NOMO-1 treated with dmso at 0.1 percent for 144 hours (cell line): Measurements from ENCODE around the gene FAM111A.
A peak's percentile ranks its signal among the peaks of the same experiment; 100 is the strongest.

ENCODE experiments used
- DNase-seq: peaks from one replicate; lab custom pipeline; 2025; ENCODE audit not compliant: unreplicated experiment; lab: John Stamatoyannopoulos, UW

Gene FAM111A

GRCh38 chr11:59141673-59142460, 789 bp upstream of the FAM111A start:
- DNase-seq, result peak; percentile 9

GRCh38 chr11:59144096-59144495, 1.4 kb downstream of the FAM111A start:
- DNase-seq, result no peak

DNA sequence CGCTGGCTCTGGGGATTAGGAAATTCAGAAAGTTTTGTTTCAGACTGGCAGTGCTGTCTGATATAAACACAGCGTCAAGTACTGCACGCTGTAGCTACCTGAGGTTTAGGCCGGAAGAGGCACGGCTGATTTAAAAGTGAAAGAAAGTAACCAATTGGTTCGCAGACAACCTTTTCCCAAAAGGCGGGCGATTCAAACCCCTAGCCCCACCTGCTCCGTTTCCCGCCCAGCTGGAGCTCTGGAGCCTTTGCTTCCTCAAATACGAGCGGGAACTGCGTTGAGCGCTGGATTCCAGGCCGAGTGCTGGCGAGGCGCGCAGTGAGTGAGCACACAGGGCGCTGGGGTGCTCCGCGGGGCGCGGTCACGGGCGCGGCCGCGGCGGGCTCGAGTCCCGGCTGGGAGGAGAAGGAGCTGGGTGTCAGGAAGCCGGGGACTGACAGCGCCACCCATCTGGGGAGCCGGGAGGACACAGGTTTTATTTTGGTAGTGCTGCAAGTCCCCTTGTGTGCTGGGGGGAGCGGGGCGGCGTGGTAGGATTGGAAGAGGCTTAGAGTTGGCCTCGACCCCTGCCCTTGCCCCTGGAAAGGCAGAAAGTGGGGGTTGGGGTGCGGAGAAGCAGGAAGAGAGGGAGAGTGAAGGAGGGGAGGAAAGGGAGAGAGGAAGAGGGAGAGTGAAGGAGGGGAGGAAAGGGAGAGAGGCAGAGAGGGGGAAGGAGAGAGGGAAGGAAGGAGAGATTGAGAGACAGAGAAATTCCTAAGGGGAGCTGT, 2.1 kb downstream of the FAM111A start:
- DNase-seq, result peak; percentile 91

- DNase-seq, result peak; percentile 81
Measured at GRCh38 chr11:59145534-59145933, 2.9 kb downstream of the FAM111A start.

GRCh38 chr11:59151761-59152160, 9.1 kb downstream of the FAM111A start:
- DNase-seq, result no peak

GRCh38 chr11:59152312-59152951, 9.8 kb downstream of the FAM111A start:
- no peak for DNase-seq

GRCh38 chr11:59154610-59155009, 12.0 kb downstream of the FAM111A start:
- DNase-seq, result no peak

DNA sequence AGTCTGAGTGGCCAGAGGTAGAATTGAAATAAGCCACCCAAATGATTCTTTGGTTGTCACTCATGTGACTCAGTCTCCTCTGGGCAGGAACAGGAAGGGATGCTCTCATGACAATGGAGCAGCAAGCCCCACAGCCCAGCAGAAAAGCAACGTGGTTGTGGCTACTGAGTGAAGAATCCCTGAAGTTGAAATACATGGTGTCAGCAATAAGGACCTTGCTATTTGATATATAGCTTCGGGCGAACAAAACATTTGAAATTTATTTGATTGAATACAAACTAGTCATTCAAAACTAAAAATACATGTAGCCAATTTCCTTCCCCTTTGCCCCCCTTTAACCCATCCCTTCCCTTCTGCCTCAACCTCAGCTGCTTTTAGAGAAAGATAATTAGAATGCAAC, 14.8 kb downstream of the FAM111A start:
- DNase-seq, result no peak

- DNase-seq, result peak; percentile 60
Measured at GRCh38 chr11:59158206-59159068, 15.8 kb downstream of the FAM111A start.

DNA sequence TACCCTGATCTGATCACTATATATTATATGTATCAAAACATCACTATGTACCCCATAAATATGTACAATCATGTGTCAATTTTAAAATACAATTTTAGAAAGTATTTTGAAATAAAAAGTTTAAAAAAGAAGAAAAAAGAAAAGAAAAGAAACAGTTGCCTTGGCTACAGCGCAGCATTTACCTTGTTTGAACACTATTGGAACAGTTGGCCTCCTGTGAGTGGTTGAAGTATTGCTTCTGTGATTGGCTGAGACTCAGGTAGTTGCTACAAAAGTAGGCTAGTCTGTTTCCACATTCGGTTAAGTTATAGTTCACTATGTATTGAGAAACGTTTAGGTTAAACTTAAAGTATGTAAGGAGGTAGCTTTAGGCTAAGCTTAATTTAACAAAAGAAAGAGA, 21.4 kb downstream of the FAM111A start:
- no peak for DNase-seq

- DNase-seq, result peak; percentile 88
Measured at GRCh38 chr11:59171508-59172322, 29.1 kb downstream of the FAM111A start, which contains the start of gene DTX4. TSS of gene DTX4 (plus strand) at chr11:59172132. CDS start at chr11:59172596, 464 bp downstream.

GRCh38 chr11:59172345-59173079, 29.9 kb downstream of the FAM111A start:
- DNase-seq, result no peak

GRCh38 chr11:59173080-59173963, 30.7 kb downstream of the FAM111A start:
- no peak for DNase-seq

GRCh38 chr11:59173964-59174663, 31.5 kb downstream of the FAM111A start:
- no peak for DNase-seq

DNA sequence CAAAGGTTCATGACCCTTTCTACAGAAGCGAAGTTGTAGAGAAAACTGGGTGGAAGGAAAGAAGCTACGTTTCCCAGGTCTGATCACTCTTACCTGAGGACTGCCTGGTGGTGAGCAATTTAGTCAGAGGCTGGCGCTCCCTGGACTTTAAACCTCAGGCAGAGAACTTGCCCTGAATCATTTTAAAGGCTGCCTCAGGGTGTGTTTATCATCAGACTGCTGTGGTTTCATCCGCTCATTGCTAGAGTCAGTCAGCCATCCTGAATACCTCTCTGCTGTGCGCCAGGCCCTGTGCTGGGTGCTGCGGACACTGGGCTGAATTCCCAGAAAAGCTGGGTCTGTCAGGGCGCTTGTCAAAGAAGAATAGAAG, 32.0 kb downstream of the FAM111A start:
- no peak for DNase-seq

DNA sequence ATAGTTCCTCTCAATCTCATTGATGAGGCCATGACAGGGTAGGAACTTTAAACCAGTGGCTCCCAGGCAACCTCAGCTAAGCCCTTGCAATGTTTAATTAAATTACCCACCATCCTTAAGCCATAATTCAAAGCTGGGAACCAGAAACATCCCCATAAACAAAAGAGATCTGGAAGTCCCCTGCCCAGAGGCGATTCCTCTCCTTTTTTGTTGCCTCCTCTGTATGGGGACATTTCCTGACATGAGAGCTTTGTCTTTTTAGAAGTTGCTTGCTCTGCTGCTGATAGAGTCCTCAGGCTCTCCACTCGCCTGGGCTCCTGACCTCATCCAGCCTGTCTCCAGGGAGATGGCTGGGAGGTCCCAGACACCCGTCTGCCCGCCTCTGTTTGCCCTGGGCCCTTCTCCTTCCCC, 32.4 kb downstream of the FAM111A start:
- DNase-seq, result no peak

GRCh38 chr11:59176330-59176729, 33.7 kb downstream of the FAM111A start:
- no peak for DNase-seq

- no peak for DNase-seq
Measured at GRCh38 chr11:59178402-59178801, 35.7 kb downstream of the FAM111A start.
